Adrenal gland (tissue), 12 donors: ENCODE data around the gene INPP4B. TPM values are rescaled to one million over a fixed set of nuclear protein-coding genes. Genes with fewer than 3 reads are reported as not detected.

Experiments used
- DNase-seq, 7 donors: peaks; one replicate each; pipeline ENCODE4 v3.0.0-alpha.2; 2019 to 2020
- H3K27ac ChIP-seq, 5 donors: fragments of 200-600 bp; sonication (generic) in 4 of 5; 1 replicate in 3 of 5; 2 replicates in 2 of 5; pipeline versions ENCODE4 v1.5.1 to v1.8.0; 2016 to 2020; ENCODE audit warnings: mild to moderate bottlenecking in 1 of 5
- H3K27me3 ChIP-seq: fragments of 200-600 bp; 2 replicates; pipeline ENCODE4 v1.8.0; 2021
- H3K36me3 ChIP-seq, 2 donors: fragments of 200-600 bp; replicated peaks in 1 of 2; 1 replicate in 1 of 2; 2 replicates in 1 of 2; pipeline versions ENCODE4 v1.5.1 to v1.8.0; 2018 to 2022
- H3K4me1 ChIP-seq, 2 donors: fragments of 200-600 bp; replicated peaks in 1 of 2; 1 replicate in 1 of 2; 2 replicates in 1 of 2; pipeline versions ENCODE4 v1.5.1 to v1.8.0; 2018 to 2021
- H3K4me3 ChIP-seq, 4 donors: fragments of 200-600 bp; sonication (generic) in 3 of 4; one replicate each; pipeline ENCODE4 v1.5.1; 2016 to 2018
- H3K9me3 ChIP-seq, 3 donors: fragments of 200-600 bp; sonication (generic) in 1 of 3; replicated peaks in 1 of 3; 1 replicate in 2 of 3; 2 replicates in 1 of 3; pipeline versions ENCODE4 v1.5.1 to v1.8.0; 2016 to 2021
- POLR2A ChIP-seq, 2 donors: fragments of 450-650 bp; IDR thresholded peaks; one replicate each; pipeline ENCODE4 v1.6.1; 2017; ENCODE audit warnings: antibody characterized with exemption in 2 of 2, mild to moderate bottlenecking in 2 of 2, moderate library complexity in 1 of 2
- WGBS, 4 donors: extraction: QIAGEN DNeasy Blood & Tissue Kit in 2 of 4; methylation state at CpG; one replicate each; pipeline versions ENCODE4 v1.1.5 to v1.1.7; 2013 to 2017; 5-methylcytosine and 5-hydroxymethylcytosine counted together
- intact Hi-C, 2 donors: fragments of 100-400 bp; cut with DNase I; formaldehyde crosslinking; loops; one replicate each; pipeline versions ENCODE4 v1.14.1 to v1.15.0; 2022 to 2023
- polyA plus RNA-seq, 3 donors: library from polyadenylated mRNA; stranded (reverse); fragments of 200-250 nt in 2 of 3; fragments of 350-450 nt in 1 of 3; fragmentation: Illumina TruSeq in 1 of 3; extraction: RNeasy Lipid Tissue Mini Kit (QIAGEN cat#74804) in 1 of 3; gene quantifications; one replicate each; pipeline ENCODE4 v1.2.3, GENCODE V29; 2013 to 2014
- total RNA-seq, 9 donors: library from RNA; depleted of rRNA in 4 of 9; stranded (reverse); fragments of >200 nt in 4 of 9; fragments of 120-200 nt in 1 of 9; fragmentation: NEBNext Ultra II Directional in 1 of 9; extraction: Animal tissue kit (Norgen Biotek cat#: 25700) in 1 of 9; gene quantifications; one replicate each; pipeline versions ENCODE4 v1.1.0 to v1.2.4, GENCODE V29; 2013 to 2023
- TF ChIP-seq, protein P1 (sequence below), 6 experiments: fragments of 450-650 bp in 4 of 6; fragments of 200-600 bp in 2 of 6; sonication (generic) in 1 of 6; IDR thresholded peaks; 1 replicate in 5 of 6; 2 replicates in 1 of 6; pipeline versions ENCODE4 v1.5.1 to v1.8.0; 2016 to 2021; ENCODE audit warnings: antibody characterized with exemption in 6 of 6, mild to moderate bottlenecking in 2 of 6, moderate library complexity in 1 of 6
- donor health status: healthy with polysubstance abuse.
- donor health status: Bipolar disorder and iron deficiency.
- donor health status: DM: yes; HTN: yes; CAD: no.
- donor health status: DM: no; HTN: no; CAD: no.
- donor health status: DM: no; HTN: no; CAD: no.
- donor health status: DM: yes; HTN: yes; CAD: no.

INPP4B gene
- total and polyA plus RNA-seq, 12 donors, result 2.2 to 21.6 (median 11.8) TPM

DNA sequence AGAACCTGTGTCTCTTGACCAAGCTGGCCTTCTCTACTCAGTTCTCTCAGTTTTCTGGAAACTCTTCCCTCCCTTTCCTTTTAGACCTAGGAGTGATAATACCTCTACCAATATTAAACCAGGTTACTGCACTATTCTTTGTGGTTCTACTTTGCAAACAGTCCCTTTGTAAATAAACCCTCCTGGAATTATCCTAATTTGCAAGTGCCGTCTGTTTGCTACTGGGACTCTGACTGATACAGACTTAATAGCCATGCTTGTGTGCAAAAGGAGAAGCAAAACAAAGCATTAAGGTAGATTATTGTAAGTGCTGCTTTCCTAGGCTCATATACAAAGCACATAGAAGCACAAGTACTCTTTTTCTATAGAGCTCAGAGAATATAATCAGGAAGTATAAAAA lies 507.0 kb downstream of the INPP4B start:
- intact Hi-C loops, result no loop called here
- TF ChIP-seq POLR2A (IDR thresholded peaks at IDR 0.05), result no peak
- TF ChIP-seq, protein P1, sequence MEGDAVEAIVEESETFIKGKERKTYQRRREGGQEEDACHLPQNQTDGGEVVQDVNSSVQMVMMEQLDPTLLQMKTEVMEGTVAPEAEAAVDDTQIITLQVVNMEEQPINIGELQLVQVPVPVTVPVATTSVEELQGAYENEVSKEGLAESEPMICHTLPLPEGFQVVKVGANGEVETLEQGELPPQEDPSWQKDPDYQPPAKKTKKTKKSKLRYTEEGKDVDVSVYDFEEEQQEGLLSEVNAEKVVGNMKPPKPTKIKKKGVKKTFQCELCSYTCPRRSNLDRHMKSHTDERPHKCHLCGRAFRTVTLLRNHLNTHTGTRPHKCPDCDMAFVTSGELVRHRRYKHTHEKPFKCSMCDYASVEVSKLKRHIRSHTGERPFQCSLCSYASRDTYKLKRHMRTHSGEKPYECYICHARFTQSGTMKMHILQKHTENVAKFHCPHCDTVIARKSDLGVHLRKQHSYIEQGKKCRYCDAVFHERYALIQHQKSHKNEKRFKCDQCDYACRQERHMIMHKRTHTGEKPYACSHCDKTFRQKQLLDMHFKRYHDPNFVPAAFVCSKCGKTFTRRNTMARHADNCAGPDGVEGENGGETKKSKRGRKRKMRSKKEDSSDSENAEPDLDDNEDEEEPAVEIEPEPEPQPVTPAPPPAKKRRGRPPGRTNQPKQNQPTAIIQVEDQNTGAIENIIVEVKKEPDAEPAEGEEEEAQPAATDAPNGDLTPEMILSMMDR (IDR thresholded peaks at IDR 0.05), result no peak
- Histone ChIP-seq H3K36me3 (no peaks in the 10 kb centered on the region), H3K27ac (no peak overlapping the region), H3K9me3 (no peaks in the 10 kb centered on the region), H3K4me1 (no peaks in the 10 kb centered on the region), H3K27me3 (no peaks in the 10 kb centered on the region), H3K4me3 (no peak overlapping the region)
- 83 to 96% (median 94%) methylated on average over 1 of the region's 1 CpG for WGBS, 4 donors
- no peak for DNase-seq

DNA sequence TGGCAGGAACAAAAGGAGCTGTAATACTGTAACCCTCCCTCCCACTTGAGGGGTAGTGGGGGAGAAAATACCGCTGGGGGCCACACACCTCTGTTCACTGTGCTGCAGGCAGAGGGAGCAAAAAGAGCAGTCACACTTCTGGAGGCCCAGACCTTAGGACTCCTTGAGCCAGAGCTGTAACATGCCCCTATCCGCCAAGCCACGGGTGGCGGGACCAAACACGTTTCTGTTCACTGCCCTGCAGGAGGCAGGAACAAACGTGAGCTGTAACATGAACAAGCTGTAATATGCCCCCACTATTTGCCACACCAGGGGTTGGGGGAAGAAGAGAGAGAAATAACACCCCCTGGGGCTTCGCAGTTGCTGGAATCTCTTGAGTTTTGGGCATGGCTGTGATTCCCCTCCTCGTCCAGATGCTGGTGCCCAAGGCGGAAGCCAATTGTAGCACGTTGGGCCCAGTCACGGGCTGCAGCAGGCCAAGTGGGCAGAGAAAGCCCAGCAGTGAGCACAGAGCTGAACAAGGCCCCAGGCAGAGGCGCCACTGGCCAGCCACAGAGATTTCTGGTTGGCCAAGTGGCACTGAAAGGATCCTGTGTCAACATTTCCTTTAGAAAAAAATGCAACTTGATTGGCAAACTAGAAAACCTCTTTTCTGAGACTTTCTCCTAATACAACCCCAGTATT lies 509.7 kb downstream of the INPP4B start:
- no peak overlapping the region for H3K4me3 ChIP-seq
- no peak for TF ChIP-seq POLR2A (IDR thresholded peaks at IDR 0.05)
- TF ChIP-seq, protein P1 (IDR thresholded peaks at IDR 0.05), result no peak
- H3K4me1 ChIP-seq, result no peaks in the 10 kb centered on the region
- intact Hi-C loops, result no loop called here
- no peaks in the 10 kb centered on the region for H3K27me3 ChIP-seq
- no peak for DNase-seq
- H3K27ac ChIP-seq, result no peak overlapping the region
- WGBS, 4 donors, result 87 to 96% (median 92%) methylated on average over 8 to 12 of the region's 12 CpGs
- no peaks in the 10 kb centered on the region for H3K36me3 ChIP-seq
- H3K9me3 ChIP-seq, result no peaks in the 10 kb centered on the region

DNA sequence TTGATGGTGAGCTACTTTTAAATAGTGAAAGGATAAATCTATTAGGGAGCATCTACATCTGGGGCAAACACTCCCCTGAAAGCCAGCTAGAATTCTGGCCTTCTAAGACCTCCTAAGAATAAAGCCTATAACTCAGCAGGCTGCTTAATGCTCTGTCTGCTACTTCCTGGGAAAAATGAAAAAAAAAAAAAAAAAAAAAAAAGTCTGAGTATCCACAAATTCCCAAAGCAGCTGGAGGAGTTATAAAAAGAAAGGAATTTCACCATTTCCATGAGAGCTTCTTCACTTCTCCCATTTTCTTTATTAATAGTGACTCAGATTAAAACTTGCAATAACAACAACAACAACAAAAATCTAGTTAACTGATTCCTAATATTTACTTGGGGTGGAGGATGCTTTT lies 511.2 kb downstream of the INPP4B start:
- DNase-seq, result no peak
- Histone ChIP-seq H3K4me3 (no peak overlapping the region), H3K36me3 (no peaks in the 10 kb centered on the region), H3K4me1 (no peaks in the 10 kb centered on the region), H3K9me3 (no peaks in the 10 kb centered on the region), H3K27ac (peak overlapping the region in 1 of 5 donors; percentile 23), H3K27me3 (no peaks in the 10 kb centered on the region)
- intact Hi-C loops, result no loop called here
- TF ChIP-seq, protein P1 (IDR thresholded peaks at IDR 0.05), result no peak
- TF ChIP-seq POLR2A (IDR thresholded peaks at IDR 0.05), result no peak

DNA sequence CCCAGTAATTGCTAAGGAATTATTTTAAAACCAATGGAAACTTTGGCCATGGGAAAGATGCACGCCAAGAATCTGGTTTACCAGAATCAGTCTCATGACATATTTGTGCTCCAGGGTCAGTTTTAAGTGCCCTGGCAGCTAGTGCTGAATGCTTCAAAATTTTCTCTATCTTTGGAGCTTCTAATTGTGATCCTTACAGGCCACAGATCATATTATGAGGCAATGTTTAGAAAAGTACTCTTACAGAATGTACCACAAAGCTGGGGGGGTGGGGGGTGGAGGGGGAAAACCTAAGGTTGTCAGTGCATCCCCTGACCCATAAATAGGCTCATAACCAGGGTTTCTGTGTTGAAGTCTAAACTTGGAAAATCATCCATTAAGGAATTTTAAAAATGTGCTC lies 514.5 kb downstream of the INPP4B start:
- no peaks in the 10 kb centered on the region for H3K27me3 ChIP-seq
- H3K4me3 ChIP-seq, result no peak overlapping the region
- TF ChIP-seq POLR2A (IDR thresholded peaks at IDR 0.05), result no peak
- TF ChIP-seq, protein P1 (IDR thresholded peaks at IDR 0.05), result no peak
- 59 to 85% (median 70%) methylated on average over 1 of the region's 1 CpG for WGBS, 4 donors
- no peaks in the 10 kb centered on the region for H3K36me3 ChIP-seq
- H3K27ac ChIP-seq, result peak overlapping the region in 2 of 5 donors; percentile 28 to 72
- no peaks in the 10 kb centered on the region for H3K9me3 ChIP-seq
- intact Hi-C loops, result no loop called here
- peak in 1 of 7 donors; percentile 58 for DNase-seq
- H3K4me1 ChIP-seq, result no peaks in the 10 kb centered on the region
